ENCODE data around the gene POP4.

GRCh38 chr19:29610213-29610573, 4.1 kb downstream of the POP4 start:
- TF ChIP-seq CTCF (IDR thresholded peaks at IDR 0.05): no peak
- no peak for TF ChIP-seq EP300 (IDR thresholded peaks at IDR 0.05)
- no peak for TF ChIP-seq POLR2A (IDR thresholded peaks at IDR 0.05)
- no peak for TF ChIP-seq POLR2AphosphoS5 (IDR thresholded peaks at IDR 0.05)

Data from upper lobe of left lung (tissue), 4 donors.